HCT116 (cell line): Measurements from ENCODE around the gene FAM193B. TPM values are rescaled to one million over a fixed set of nuclear protein-coding genes. Genes with fewer than 3 reads are reported as not detected.

Source experiments
- ATAC-seq: fragments of 200-7000 bp; cut with Tn5 transposase; 2 replicates; pipeline ENCODE4 v1.9.1; 2020; ENCODE audit warnings: mild to moderate bottlenecking, moderate library complexity
- BruUV-seq: library from RNA; stranded (reverse); fragments of 400-500 nt; replicated peaks from 2 replicates; lab custom pipeline; 2021; lab: Mats Ljungman, UMichigan
- CTCF ChIA-PET: fragments of 300-600 bp; sonication (Branson Sonifier 250); formaldehyde crosslinking; loops from one replicate; lab custom pipeline; 2021; ENCODE audit warnings: antibody characterized with exemption; lab: Charles Lee
- POLR2A ChIA-PET: fragments of 300-600, 350-600 bp; sonication (Branson Sonifier 250); formaldehyde crosslinking; loops from one replicate; lab custom pipeline; 2021; ENCODE audit warnings: antibody characterized with exemption; lab: Charles Lee
- RAD21 ChIA-PET, 2 experiments: fragments of 300-600 bp; sonication (Branson Sonifier 250); formaldehyde crosslinking; loops; one replicate each; lab custom pipeline; 2023; ENCODE audit warnings: low total read pairs in 2 of 2; ENCODE audit not compliant: uncharacterized antibody in 2 of 2, unreplicated experiment in 2 of 2, low non-redundant PET in 1 of 2; lab: Charles Lee
- DNase-seq: peaks from one replicate; pipeline ENCODE4 v3.0.0-alpha.2; 2010; ENCODE audit warnings: low read depth, low spot score
- H2AFZ ChIP-seq: fragments of 200-600 bp; shearing (Covaris generic), sonication (generic); 2 replicates; pipeline ENCODE4 v1.6.1; 2017; ENCODE audit warnings: low read depth, mixed run types, mixed read lengths, antibody characterized with exemption, low read length; ENCODE audit not compliant: poor library complexity, severe bottlenecking
- H3K27ac ChIP-seq: 2 replicates; pipeline ENCODE4 v1.5.1; 2012; ENCODE audit warnings: low read depth, low read length
- H3K27me3 ChIP-seq: fragments of 200-600 bp; sonication (generic); 2 replicates; pipeline ENCODE4 v1.6.1; 2016; ENCODE audit warnings: mixed run types, low read length, mixed read lengths; ENCODE audit not compliant: insufficient read depth
- H3K36me3 ChIP-seq, 2 experiments: fragments of 200-500 bp in 1 of 2; fragments of 200-600 bp in 1 of 2; sonication (Bioruptor generic) in 1 of 2; sonication (generic) in 1 of 2; 2 replicates each; pipeline versions ENCODE4 v1.5.1 to v1.6.1; 2014 to 2016; ENCODE audit warnings: low read length in 2 of 2, inconsistent platforms in 1 of 2, mixed read lengths in 1 of 2, mixed run types in 1 of 2; ENCODE audit not compliant: insufficient read depth in 2 of 2, control insufficient read depth in 1 of 2
- H3K4me1 ChIP-seq, 2 experiments: fragments of 200-600 bp in 1 of 2; sonication (generic) in 1 of 2; 2 replicates each; pipeline versions ENCODE4 v1.5.1 to v1.6.1; 2012 to 2017; ENCODE audit warnings: low read length in 2 of 2, inconsistent platforms in 1 of 2, mild to moderate bottlenecking in 1 of 2, mixed read lengths in 1 of 2, mixed run types in 1 of 2, moderate library complexity in 1 of 2; ENCODE audit not compliant: insufficient read depth in 2 of 2, control insufficient read depth in 1 of 2
- H3K4me2 ChIP-seq: fragments of 200-600 bp; sonication (generic); 2 replicates; pipeline ENCODE4 v1.6.1; 2017; ENCODE audit warnings: mixed run types, low read length, mixed read lengths
- H3K4me3 ChIP-seq, 2 experiments: fragments of 200-600 bp in 1 of 2; sonication (generic) in 1 of 2; replicated peaks in 1 of 2; 2 replicates each; pipeline ENCODE4 v1.5.1; 2011 to 2016; ENCODE audit warnings: low read length in 2 of 2, control low read depth in 1 of 2, low read depth in 1 of 2, mild to moderate bottlenecking in 1 of 2, mixed read lengths in 1 of 2, mixed run types in 1 of 2
- H3K79me2 ChIP-seq: fragments of 200-600 bp; sonication (generic); 2 replicates; pipeline ENCODE4 v1.6.1; 2017; ENCODE audit warnings: mild to moderate bottlenecking, mixed run types, low read length, moderate library complexity, mixed read lengths; ENCODE audit not compliant: insufficient read depth
- H3K9ac ChIP-seq: fragments of 200-600 bp; sonication (generic); 2 replicates; pipeline ENCODE4 v1.6.1; 2016; ENCODE audit warnings: low read length, mixed read lengths
- H3K9me2 ChIP-seq: fragments of 200-600 bp; sonication (generic), shearing (Covaris generic); 2 replicates; pipeline ENCODE4 v1.6.1; 2017; ENCODE audit warnings: mixed run types, mild to moderate bottlenecking, moderate library complexity; ENCODE audit not compliant: insufficient read depth
- H3K9me3 ChIP-seq, 2 experiments: fragments of 200-500 bp in 1 of 2; fragments of 200-600 bp in 1 of 2; sonication (Bioruptor generic) in 1 of 2; sonication (generic) in 1 of 2; 2 replicates each; pipeline ENCODE4 v1.6.1; 2014 to 2017; ENCODE audit warnings: low read length in 2 of 2, mixed read lengths in 2 of 2, inconsistent platforms in 1 of 2, low read depth in 1 of 2, mild to moderate bottlenecking in 1 of 2, mixed run types in 1 of 2, moderate library complexity in 1 of 2; ENCODE audit not compliant: control insufficient read depth in 1 of 2, insufficient read depth in 1 of 2
- H4K20me1 ChIP-seq: fragments of 200-600 bp; sonication (generic), shearing (Covaris generic); 2 replicates; pipeline ENCODE4 v1.6.1; 2017; ENCODE audit warnings: mixed run types, mild to moderate bottlenecking, moderate library complexity; ENCODE audit not compliant: insufficient read depth
- CBX3 ChIP-seq: IDR thresholded peaks from 2 replicates; pipeline ENCODE4 v1.6.1; 2012; ENCODE audit warnings: low read depth
- EGR1 ChIP-seq: IDR thresholded peaks from 2 replicates; pipeline ENCODE4 v1.6.1; 2012; ENCODE audit warnings: low read depth
- EZH2 ChIP-seq: fragments of 200-600 bp; sonication (generic); IDR thresholded peaks from 2 replicates; pipeline ENCODE4 v1.6.1; 2017; ENCODE audit warnings: antibody characterized with exemption, mixed run types
- FOSL1 ChIP-seq: IDR thresholded peaks from 2 replicates; pipeline ENCODE4 v1.6.1; 2012; ENCODE audit warnings: low read depth
- MAX ChIP-seq: IDR thresholded peaks from 2 replicates; pipeline ENCODE4 v1.6.1; 2012
- SIN3A ChIP-seq: IDR thresholded peaks from 2 replicates; pipeline ENCODE4 v1.6.1; 2012; ENCODE audit warnings: low read depth
- SRF ChIP-seq: IDR thresholded peaks from 2 replicates; pipeline ENCODE4 v1.6.1; 2012; ENCODE audit warnings: low read depth
- TCF7L2 ChIP-seq: IDR thresholded peaks from 2 replicates; pipeline ENCODE4 v1.7.0; 2011; ENCODE audit warnings: borderline replicate concordance, inconsistent platforms; ENCODE audit not compliant: insufficient read depth, insufficient read length; ENCODE audit errors: extremely low read depth
- ZFX ChIP-seq: fragments of 450-650 bp; IDR thresholded peaks from 2 replicates; pipeline ENCODE4 v1.6.1; 2017
- ZNF274 ChIP-seq: fragments of 200-500 bp; sonication (Bioruptor generic); IDR thresholded peaks from 2 replicates; pipeline ENCODE4 v1.6.1; 2014; ENCODE audit warnings: mild to moderate bottlenecking, low read depth, low read length, inconsistent platforms
- intact Hi-C: fragments of 100-400 bp; cut with micrococcal nuclease; formaldehyde crosslinking; loops from 2 replicates; pipeline ENCODE4 v1.10.0; 2022
- total RNA-seq: library from RNA; stranded (reverse); gene quantifications from one replicate; pipeline ENCODE4 v1.2.1, GENCODE V29; 2021; ENCODE audit not compliant: unreplicated experiment
- TF ChIP-seq, protein P1 (sequence below), 3 experiments: fragments of 200-600 bp in 1 of 3; sonication (generic) in 1 of 3; IDR thresholded peaks in 2 of 3; conservative IDR thresholded peaks in 1 of 3; 2 replicates each; pipeline ENCODE4 v1.5.1; 2012 to 2017; ENCODE audit warnings: low read depth in 2 of 3, low read length in 2 of 3, antibody characterized with exemption in 1 of 3, borderline replicate concordance in 1 of 3, control low read depth in 1 of 3, mild to moderate bottlenecking in 1 of 3, mixed read lengths in 1 of 3, mixed run types in 1 of 3, moderate library complexity in 1 of 3; ENCODE audit not compliant: insufficient read depth in 1 of 3

The FAM193B gene
- total RNA-seq, 1 experiment from 2014 or later: 54.0 TPM

DNA sequence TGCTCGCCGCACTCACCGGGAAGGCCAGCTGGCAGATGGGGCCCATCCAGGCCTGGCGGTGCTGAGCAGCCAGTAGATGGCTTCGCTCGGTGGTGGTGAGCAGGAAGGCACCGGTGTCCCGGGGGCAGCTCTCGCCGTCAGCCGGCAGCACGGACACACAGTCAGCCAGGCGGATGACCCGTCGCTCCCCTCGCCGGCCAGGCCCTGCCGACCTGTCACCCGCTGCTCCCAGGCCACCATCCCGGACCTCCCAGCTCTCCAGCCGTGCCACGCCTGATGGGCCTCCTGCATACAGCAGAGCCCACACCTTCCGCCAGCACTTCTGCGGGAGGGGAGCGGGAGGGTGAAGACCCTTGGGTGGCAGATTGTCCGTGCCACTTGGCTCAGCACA lies 46.1 kb downstream of the FAM193B start (continued):
- TF ChIP-seq, protein P1, sequence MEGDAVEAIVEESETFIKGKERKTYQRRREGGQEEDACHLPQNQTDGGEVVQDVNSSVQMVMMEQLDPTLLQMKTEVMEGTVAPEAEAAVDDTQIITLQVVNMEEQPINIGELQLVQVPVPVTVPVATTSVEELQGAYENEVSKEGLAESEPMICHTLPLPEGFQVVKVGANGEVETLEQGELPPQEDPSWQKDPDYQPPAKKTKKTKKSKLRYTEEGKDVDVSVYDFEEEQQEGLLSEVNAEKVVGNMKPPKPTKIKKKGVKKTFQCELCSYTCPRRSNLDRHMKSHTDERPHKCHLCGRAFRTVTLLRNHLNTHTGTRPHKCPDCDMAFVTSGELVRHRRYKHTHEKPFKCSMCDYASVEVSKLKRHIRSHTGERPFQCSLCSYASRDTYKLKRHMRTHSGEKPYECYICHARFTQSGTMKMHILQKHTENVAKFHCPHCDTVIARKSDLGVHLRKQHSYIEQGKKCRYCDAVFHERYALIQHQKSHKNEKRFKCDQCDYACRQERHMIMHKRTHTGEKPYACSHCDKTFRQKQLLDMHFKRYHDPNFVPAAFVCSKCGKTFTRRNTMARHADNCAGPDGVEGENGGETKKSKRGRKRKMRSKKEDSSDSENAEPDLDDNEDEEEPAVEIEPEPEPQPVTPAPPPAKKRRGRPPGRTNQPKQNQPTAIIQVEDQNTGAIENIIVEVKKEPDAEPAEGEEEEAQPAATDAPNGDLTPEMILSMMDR (IDR thresholded peaks at IDR 0.05 in 2 of 3, conservative IDR thresholded peaks at IDR 0.05 in 1 of 3; ENCODE audit: borderline replicate concordance in 1 of 3, insufficient read depth in 1 of 3, low read depth in 2 of 3, low read length in 2 of 3): no peak
- TF ChIP-seq EGR1 (no peak), CBX3 (no peak), ZNF274 (no peak)

GRCh38 chr5:177507596-177508220 lies 46.7 kb downstream of the FAM193B start:
- CTCF ChIA-PET: interaction anchor here (1.0 to 2.1 kb wide), 4 partner anchors 9 to 62 kb away, joined by 3 to 9 read pairs (median 6); partner anchors contain the start of genes DDX41 and PDLIM7
- no peak overlapping the region for H3K4me3 ChIP-seq
- H3K9me3 ChIP-seq: no peaks in the 10 kb centered on the region
- RAD21 ChIA-PET: interaction anchor here in 1 of 2 experiments (1.0 kb wide), 1 partner anchor 137 kb away, joined by 3 read pairs; no protein-coding TSS in a partner anchor
- intact Hi-C loops: no loop called here
- H3K9ac ChIP-seq: no peak overlapping the region
- no TSS peak for BruUV-seq
- no peaks in the 10 kb centered on the region for H3K4me1 ChIP-seq
- ATAC-seq (no peak), DNase-seq (no peak)
- peaks cover 11 to 21% of the 10 kb centered on the region in 2 experiments; a peak in 3 of 4 replicates for H3K36me3 ChIP-seq
- no peaks in the 10 kb centered on the region for H4K20me1 ChIP-seq
- no peaks in the 10 kb centered on the region for H3K27me3 ChIP-seq
- peak overlapping the region; percentile 32; the same call in 1 of the 2 replicates for H3K27ac ChIP-seq
- no peak overlapping the region for H3K4me2 ChIP-seq
- POLR2A ChIA-PET: no interaction called here
- H3K79me2 ChIP-seq: no peaks in the 10 kb centered on the region
- no peak for TF ChIP-seq EZH2
- no peak for TF ChIP-seq FOSL1
- no peak for TF ChIP-seq MAX
- no peak for TF ChIP-seq EGR1
- TF ChIP-seq SIN3A: no peak
- no peak for TF ChIP-seq TCF7L2
- no peak for TF ChIP-seq SRF
- TF ChIP-seq ZFX: no peak
- H2AFZ ChIP-seq: no peak overlapping the region
- no peaks in the 10 kb centered on the region for H3K9me2 ChIP-seq
